GM12878 (cell line): ENCODE measurements around the gene DNHD1. TPM values are rescaled to one million over a fixed set of nuclear protein-coding genes. Genes with fewer than 3 reads are reported as not detected.

Source experiments
- BCL11A ChIP-seq: IDR thresholded peaks from 2 replicates; pipeline ENCODE4 v1.6.1; 2011; ENCODE audit warnings: low read depth, low read length
- BMI1 ChIP-seq: fragments of 450-650 bp; IDR thresholded peaks from 2 replicates; pipeline ENCODE4 v1.6.1; 2016; ENCODE audit warnings: mild to moderate bottlenecking, moderate library complexity, borderline replicate concordance
- CBX5 ChIP-seq: sonication (generic); IDR thresholded peaks from 2 replicates; pipeline ENCODE4 v1.6.1; 2016; ENCODE audit warnings: low read depth, moderate library complexity, mild to moderate bottlenecking, inconsistent platforms
- CEBPB ChIP-seq, 2 experiments: fragments of 150-350 bp in 1 of 2; IDR thresholded peaks; 2 replicates each; pipeline ENCODE4 v1.6.1; 2012 to 2014; ENCODE audit warnings: low read depth in 2 of 2, low read length in 2 of 2, borderline replicate concordance in 1 of 2, inconsistent platforms in 1 of 2
- CHD1 ChIP-seq: IDR thresholded peaks from 2 replicates; pipeline ENCODE4 v1.6.1; 2012; ENCODE audit warnings: low read depth, low read length, improper control_type of control experiment
- CREM ChIP-seq: IDR thresholded peaks from 2 replicates; pipeline ENCODE4 v1.6.1; 2014; ENCODE audit warnings: antibody characterized with exemption, low read depth
- HCFC1 ChIP-seq: fragments of 150-350 bp; IDR thresholded peaks from 2 replicates; pipeline ENCODE4 v1.6.1; 2014; ENCODE audit warnings: low read length
- JUNB ChIP-seq: IDR thresholded peaks from 2 replicates; pipeline ENCODE4 v1.6.1; 2016; ENCODE audit warnings: antibody characterized with exemption, mild to moderate bottlenecking
- KDM1A ChIP-seq: fragments of 200-600 bp; sonication (generic); IDR thresholded peaks from 2 replicates; pipeline ENCODE4 v1.6.1; 2016; ENCODE audit warnings: borderline replicate concordance
- NFXL1 ChIP-seq: fragments of 450-650 bp; IDR thresholded peaks from 2 replicates; pipeline ENCODE4 v1.6.1; 2017; ENCODE audit warnings: antibody characterized with exemption, mild to moderate bottlenecking, borderline replicate concordance
- NFYB ChIP-seq: IDR thresholded peaks from 2 replicates; pipeline ENCODE4 v1.6.1; 2011; ENCODE audit warnings: low read depth, mild to moderate bottlenecking, low read length, improper control_type of control experiment, moderate library complexity; ENCODE audit not compliant: insufficient read depth
- NR2C1 ChIP-seq: fragments of 450-650 bp; IDR thresholded peaks from 2 replicates; pipeline ENCODE4 v1.6.1; 2017; ENCODE audit warnings: antibody characterized with exemption, mild to moderate bottlenecking, moderate library complexity
- RBBP5 ChIP-seq: fragments of 200-600 bp; sonication (generic); conservative IDR thresholded peaks from 2 replicates; pipeline ENCODE4 v1.6.1; 2016
- SIN3A ChIP-seq: IDR thresholded peaks from 2 replicates; pipeline ENCODE4 v1.6.1; 2012; ENCODE audit warnings: low read depth, low read length, improper control_type of control experiment
- SMC3 ChIP-seq: IDR thresholded peaks from 2 replicates; pipeline ENCODE4 v1.6.1; 2011; ENCODE audit warnings: low read length, improper control_type of control experiment, borderline replicate concordance
- TAF1 ChIP-seq: IDR thresholded peaks from 2 replicates; pipeline ENCODE4 v1.6.1; 2011; ENCODE audit warnings: mild to moderate bottlenecking, low read depth, low read length, borderline replicate concordance
- TCF3 ChIP-seq: IDR thresholded peaks from 2 replicates; pipeline ENCODE4 v1.6.1; 2012; ENCODE audit warnings: low read depth, mild to moderate bottlenecking, low read length, borderline replicate concordance; ENCODE audit not compliant: insufficient read depth
- TCF7 ChIP-seq: IDR thresholded peaks from 2 replicates; pipeline ENCODE4 v1.6.1; 2014; ENCODE audit warnings: antibody characterized with exemption, borderline replicate concordance
- ZNF24 ChIP-seq: fragments of 450-650 bp; IDR thresholded peaks from 2 replicates; pipeline ENCODE4 v1.6.1; 2017; ENCODE audit warnings: antibody characterized with exemption, mild to moderate bottlenecking
- polyA plus RNA-seq, 11 experiments: library from polyadenylated mRNA; depleted of rRNA in 4 of 11; unstranded in 6 of 11; stranded (reverse) in 5 of 11; fragments of >200 nt; fragmentation: Nextera tagmentation in 4 of 11; fragmentation: Illumina TruSeq in 1 of 11; extraction: Ambion mirVana in 4 of 11; extraction: Trizol in 1 of 11; gene quantifications; 1 replicate in 1 of 11; 2 replicates in 10 of 11; pipeline versions ENCODE4 v1.2.1 to v1.2.3, GENCODE V29; 2011 to 2016; ENCODE audit warnings: inconsistent platforms in 2 of 11, missing spikeins in 2 of 11, low read depth in 1 of 11
- total RNA-seq, 4 experiments: library from RNA; depleted of rRNA in 3 of 4; stranded (reverse); fragments of >200 nt in 3 of 4; fragmentation: Illumina TruSeq in 1 of 4; extraction: Trizol in 1 of 4; gene quantifications; 2 replicates each; pipeline versions ENCODE4 v1.2.1 to v1.2.3, GENCODE V29; 2013 to 2021
- TF ChIP-seq, protein P1 (sequence below): IDR thresholded peaks from 2 replicates; pipeline ENCODE4 v1.6.1; 2012; ENCODE audit warnings: mild to moderate bottlenecking, low read depth, low read length
- TF ChIP-seq, protein P2 (sequence below): fragments of 450-650 bp; IDR thresholded peaks from 2 replicates; pipeline ENCODE4 v1.6.1; 2017; ENCODE audit warnings: mild to moderate bottlenecking, moderate library complexity
- TF ChIP-seq, protein P3 (sequence below): fragments of 450-650 bp; conservative IDR thresholded peaks from 2 replicates; pipeline ENCODE4 v1.6.1; 2017; ENCODE audit warnings: mild to moderate bottlenecking, moderate library complexity

DNHD1 gene
- total and polyA plus RNA-seq, 10 of the 15 experiments (the other 5 are each of a cell fraction or from before 2014, with no cell fraction given), result 0.99 to 16.9 (median 8.6) TPM

DNA sequence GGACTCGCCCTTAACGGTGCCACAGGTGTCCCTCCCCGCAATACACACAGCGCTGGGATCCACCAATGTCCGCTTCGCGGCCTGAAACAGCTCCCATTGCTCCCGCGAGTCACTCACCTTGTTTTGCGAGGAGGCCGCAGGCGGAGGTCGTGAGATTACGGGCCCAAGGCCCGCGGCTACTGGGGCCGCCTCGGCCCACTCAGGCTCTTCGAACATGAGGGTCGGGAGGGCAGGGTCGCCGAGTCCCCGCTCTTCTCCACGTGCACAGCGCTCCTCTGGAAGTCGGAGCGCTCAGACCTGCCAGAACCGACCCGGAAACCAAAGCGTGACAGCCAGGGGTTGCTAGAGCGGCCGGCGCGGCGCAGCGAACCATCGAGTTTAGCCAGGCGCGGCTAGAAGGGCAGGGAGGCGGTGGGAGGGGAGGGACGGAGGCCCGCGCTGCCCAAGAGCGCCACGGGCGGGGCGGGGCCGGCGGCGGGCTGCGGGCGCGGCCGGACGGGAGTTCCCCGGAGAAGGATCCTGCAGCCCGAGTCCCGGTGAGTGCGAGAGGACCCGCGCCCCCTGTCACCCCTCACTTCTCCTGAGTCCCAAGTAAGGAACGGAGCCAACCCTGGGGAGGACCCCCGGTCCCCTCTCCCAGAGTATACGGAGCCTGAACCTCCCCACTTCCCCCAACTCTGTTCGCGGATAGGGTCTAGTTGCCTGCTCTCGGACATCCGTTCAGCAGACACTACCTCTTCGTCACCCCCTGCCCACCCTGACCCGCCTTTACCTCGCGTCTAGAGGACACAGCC lies 106.4 kb downstream of the DNHD1 start, which contains the start of the genes ILK and RRP8 (continued):
- TF ChIP-seq, protein P1, sequence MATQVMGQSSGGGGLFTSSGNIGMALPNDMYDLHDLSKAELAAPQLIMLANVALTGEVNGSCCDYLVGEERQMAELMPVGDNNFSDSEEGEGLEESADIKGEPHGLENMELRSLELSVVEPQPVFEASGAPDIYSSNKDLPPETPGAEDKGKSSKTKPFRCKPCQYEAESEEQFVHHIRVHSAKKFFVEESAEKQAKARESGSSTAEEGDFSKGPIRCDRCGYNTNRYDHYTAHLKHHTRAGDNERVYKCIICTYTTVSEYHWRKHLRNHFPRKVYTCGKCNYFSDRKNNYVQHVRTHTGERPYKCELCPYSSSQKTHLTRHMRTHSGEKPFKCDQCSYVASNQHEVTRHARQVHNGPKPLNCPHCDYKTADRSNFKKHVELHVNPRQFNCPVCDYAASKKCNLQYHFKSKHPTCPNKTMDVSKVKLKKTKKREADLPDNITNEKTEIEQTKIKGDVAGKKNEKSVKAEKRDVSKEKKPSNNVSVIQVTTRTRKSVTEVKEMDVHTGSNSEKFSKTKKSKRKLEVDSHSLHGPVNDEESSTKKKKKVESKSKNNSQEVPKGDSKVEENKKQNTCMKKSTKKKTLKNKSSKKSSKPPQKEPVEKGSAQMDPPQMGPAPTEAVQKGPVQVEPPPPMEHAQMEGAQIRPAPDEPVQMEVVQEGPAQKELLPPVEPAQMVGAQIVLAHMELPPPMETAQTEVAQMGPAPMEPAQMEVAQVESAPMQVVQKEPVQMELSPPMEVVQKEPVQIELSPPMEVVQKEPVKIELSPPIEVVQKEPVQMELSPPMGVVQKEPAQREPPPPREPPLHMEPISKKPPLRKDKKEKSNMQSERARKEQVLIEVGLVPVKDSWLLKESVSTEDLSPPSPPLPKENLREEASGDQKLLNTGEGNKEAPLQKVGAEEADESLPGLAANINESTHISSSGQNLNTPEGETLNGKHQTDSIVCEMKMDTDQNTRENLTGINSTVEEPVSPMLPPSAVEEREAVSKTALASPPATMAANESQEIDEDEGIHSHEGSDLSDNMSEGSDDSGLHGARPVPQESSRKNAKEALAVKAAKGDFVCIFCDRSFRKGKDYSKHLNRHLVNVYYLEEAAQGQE, result no peak
- TF ChIP-seq NFYB (no peak), NR2C1 (peak; percentile 88), SIN3A (peak; percentile 90), CHD1 (no peak), HCFC1 (peak; percentile 77), BMI1 (no peak), SMC3 (no peak), BCL11A (0 out of 2 replicates have a peak, but pooled peaks have one; percentile 28), TCF3 (no peak), TAF1 (peak; percentile 91), CREM (peak; percentile 78), ZNF24 (peak; percentile 85), CBX5 (peak; percentile 91; the same call in 1 of the 2 replicates), TCF7 (no peak), CEBPB (IDR thresholded peaks at IDR 0.05; ENCODE audit: borderline replicate concordance in 1 of 2, low read depth in 2 of 2, low read length in 2 of 2) (no peak; a peak in 1 of 4 replicates), JUNB (no peak), NFXL1 (no peak), KDM1A (no peak), RBBP5 (no peak)
- TF ChIP-seq, protein P2, sequence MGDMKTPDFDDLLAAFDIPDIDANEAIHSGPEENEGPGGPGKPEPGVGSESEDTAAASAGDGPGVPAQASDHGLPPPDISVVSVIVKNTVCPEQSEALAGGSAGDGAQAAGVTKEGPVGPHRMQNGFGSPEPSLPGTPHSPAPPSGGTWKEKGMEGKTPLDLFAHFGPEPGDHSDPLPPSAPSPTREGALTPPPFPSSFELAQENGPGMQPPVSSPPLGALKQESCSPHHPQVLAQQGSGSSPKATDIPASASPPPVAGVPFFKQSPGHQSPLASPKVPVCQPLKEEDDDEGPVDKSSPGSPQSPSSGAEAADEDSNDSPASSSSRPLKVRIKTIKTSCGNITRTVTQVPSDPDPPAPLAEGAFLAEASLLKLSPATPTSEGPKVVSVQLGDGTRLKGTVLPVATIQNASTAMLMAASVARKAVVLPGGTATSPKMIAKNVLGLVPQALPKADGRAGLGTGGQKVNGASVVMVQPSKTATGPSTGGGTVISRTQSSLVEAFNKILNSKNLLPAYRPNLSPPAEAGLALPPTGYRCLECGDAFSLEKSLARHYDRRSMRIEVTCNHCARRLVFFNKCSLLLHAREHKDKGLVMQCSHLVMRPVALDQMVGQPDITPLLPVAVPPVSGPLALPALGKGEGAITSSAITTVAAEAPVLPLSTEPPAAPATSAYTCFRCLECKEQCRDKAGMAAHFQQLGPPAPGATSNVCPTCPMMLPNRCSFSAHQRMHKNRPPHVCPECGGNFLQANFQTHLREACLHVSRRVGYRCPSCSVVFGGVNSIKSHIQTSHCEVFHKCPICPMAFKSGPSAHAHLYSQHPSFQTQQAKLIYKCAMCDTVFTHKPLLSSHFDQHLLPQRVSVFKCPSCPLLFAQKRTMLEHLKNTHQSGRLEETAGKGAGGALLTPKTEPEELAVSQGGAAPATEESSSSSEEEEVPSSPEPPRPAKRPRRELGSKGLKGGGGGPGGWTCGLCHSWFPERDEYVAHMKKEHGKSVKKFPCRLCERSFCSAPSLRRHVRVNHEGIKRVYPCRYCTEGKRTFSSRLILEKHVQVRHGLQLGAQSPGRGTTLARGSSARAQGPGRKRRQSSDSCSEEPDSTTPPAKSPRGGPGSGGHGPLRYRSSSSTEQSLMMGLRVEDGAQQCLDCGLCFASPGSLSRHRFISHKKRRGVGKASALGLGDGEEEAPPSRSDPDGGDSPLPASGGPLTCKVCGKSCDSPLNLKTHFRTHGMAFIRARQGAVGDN, result peak; percentile 73; the same call in 1 of the 2 replicates
- TF ChIP-seq, protein P3, sequence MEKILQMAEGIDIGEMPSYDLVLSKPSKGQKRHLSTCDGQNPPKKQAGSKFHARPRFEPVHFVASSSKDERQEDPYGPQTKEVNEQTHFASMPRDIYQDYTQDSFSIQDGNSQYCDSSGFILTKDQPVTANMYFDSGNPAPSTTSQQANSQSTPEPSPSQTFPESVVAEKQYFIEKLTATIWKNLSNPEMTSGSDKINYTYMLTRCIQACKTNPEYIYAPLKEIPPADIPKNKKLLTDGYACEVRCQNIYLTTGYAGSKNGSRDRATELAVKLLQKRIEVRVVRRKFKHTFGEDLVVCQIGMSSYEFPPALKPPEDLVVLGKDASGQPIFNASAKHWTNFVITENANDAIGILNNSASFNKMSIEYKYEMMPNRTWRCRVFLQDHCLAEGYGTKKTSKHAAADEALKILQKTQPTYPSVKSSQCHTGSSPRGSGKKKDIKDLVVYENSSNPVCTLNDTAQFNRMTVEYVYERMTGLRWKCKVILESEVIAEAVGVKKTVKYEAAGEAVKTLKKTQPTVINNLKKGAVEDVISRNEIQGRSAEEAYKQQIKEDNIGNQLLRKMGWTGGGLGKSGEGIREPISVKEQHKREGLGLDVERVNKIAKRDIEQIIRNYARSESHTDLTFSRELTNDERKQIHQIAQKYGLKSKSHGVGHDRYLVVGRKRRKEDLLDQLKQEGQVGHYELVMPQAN, result peak; percentile 96
